Measurements from ENCODE around the gene CTBP2. TPM values are rescaled to one million over a fixed set of nuclear protein-coding genes. Genes with fewer than 3 reads are reported as not detected.

The CTBP2 gene
- total and polyA plus RNA-seq, 10 donors, result 6.7 to 74.4 (median 40.1) TPM

DNA sequence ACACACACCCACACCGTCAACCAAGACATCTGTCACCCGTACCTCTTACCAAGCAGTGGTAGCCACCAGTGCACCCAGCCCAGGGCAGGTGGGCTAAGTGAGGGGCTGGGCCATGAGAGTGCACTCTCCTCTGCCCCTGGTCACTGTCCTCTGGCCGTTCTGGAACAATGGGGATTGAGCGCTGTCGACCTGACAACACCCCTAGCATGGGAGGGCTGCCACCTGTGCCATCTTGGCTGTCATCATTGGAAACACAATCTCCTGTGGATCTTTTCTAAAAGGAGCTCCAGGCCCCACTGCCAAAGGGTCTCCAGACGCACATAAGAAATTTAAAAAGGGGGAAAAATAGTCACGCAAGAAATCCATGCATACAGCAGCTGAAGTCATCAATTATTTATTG lies 80.1 kb downstream of the CTBP2 start:
- peak; percentile 43 for DNase-seq
- H3K4me1 ChIP-seq, result peaks cover 4 to 58% (median 26%) of the 10 kb centered on the region in 6 donors
- H3K4me3 ChIP-seq, result no peak overlapping the region
- H3K9me3 ChIP-seq, result no peaks in the 10 kb centered on the region
- 87 to 98% (median 91%) methylated on average over 7 of the region's 7 CpGs for WGBS, 5 donors
- no peak overlapping the region for H3K27ac ChIP-seq
- TF ChIP-seq POLR2AphosphoS5 (IDR thresholded peaks at IDR 0.05), result no peak
- no peak for TF ChIP-seq POLR2A (IDR thresholded peaks at IDR 0.05)
- TF ChIP-seq, protein P1, sequence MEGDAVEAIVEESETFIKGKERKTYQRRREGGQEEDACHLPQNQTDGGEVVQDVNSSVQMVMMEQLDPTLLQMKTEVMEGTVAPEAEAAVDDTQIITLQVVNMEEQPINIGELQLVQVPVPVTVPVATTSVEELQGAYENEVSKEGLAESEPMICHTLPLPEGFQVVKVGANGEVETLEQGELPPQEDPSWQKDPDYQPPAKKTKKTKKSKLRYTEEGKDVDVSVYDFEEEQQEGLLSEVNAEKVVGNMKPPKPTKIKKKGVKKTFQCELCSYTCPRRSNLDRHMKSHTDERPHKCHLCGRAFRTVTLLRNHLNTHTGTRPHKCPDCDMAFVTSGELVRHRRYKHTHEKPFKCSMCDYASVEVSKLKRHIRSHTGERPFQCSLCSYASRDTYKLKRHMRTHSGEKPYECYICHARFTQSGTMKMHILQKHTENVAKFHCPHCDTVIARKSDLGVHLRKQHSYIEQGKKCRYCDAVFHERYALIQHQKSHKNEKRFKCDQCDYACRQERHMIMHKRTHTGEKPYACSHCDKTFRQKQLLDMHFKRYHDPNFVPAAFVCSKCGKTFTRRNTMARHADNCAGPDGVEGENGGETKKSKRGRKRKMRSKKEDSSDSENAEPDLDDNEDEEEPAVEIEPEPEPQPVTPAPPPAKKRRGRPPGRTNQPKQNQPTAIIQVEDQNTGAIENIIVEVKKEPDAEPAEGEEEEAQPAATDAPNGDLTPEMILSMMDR (IDR thresholded peaks at IDR 0.05 in 8 of 11, conservative IDR thresholded peaks at IDR 0.05 in 3 of 11), result no peak
- peaks cover 0 to 50% (median 0%) of the 10 kb centered on the region in 7 donors for H3K27me3 ChIP-seq (replicated peaks in 1 of 7)
- intact Hi-C loops (cut with DNase I; ENCODE audit: low total_unique reads), result no loop called here
- peaks cover 0 to 15% (median 0%) of the 10 kb centered on the region in 6 donors for H3K36me3 ChIP-seq

GRCh38 chr10:125079091-125079600 lies 81.2 kb downstream of the CTBP2 start:
- Histone ChIP-seq H3K4me1 (peaks cover 3 to 47% (median 17%) of the 10 kb centered on the region in 6 donors), H3K9me3 (no peaks in the 10 kb centered on the region), H3K4me3 (no peak overlapping the region), H3K36me3 (peaks cover 0 to 18% (median 0%) of the 10 kb centered on the region in 6 donors), H3K27me3 (replicated peaks in 1 of 7) (peaks cover 0 to 52% (median 0%) of the 10 kb centered on the region in 7 donors), H3K27ac (no peak overlapping the region)
- intact Hi-C loops (cut with DNase I; ENCODE audit: low total_unique reads), result no loop called here
- peak; percentile 49 for DNase-seq
- WGBS, 5 donors, result 93 to 96% (median 95%) methylated on average over 14 of the region's 14 CpGs
- TF ChIP-seq POLR2AphosphoS5 (IDR thresholded peaks at IDR 0.05) (no peak), POLR2A (IDR thresholded peaks at IDR 0.05) (no peak)
- TF ChIP-seq, protein P1 (IDR thresholded peaks at IDR 0.05 in 8 of 11, conservative IDR thresholded peaks at IDR 0.05 in 3 of 11), result no peak

DNA sequence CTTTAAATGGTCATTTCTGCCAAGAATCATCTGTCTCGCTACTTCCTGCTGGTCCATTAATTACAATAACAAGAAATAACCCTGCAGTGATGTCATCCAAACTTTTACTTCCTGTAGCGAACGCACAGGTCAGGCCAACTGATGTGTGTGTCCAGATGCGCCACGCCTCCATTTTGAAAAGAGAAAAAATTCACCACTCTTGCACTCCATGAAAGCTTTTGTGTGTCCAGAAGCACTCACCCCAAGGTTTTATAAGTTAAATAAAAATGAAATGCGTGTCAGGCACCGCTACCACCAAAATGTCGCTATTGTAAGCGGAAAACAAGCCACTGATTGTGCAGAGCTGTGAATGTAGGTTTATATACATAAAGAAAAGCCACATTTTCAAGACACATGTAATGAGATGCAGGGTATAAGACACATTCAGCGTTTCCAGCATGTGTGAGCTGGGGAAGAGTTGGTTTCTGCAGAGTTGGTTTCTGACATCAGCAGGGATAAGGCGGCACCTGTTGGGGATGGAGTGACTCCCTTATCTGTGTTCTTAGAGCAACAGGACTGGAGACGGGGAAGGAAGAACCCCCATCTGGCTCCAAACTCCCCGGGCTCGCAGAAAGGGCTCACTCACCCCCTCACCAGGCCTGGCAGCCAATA lies 83.3 kb downstream of the CTBP2 start:
- DNase-seq, result peak; percentile 24
- no peak overlapping the region for H3K4me3 ChIP-seq
- H3K27me3 ChIP-seq (replicated peaks in 1 of 7), result peaks cover 0 to 54% (median 0%) of the 10 kb centered on the region in 7 donors
- H3K36me3 ChIP-seq, result peaks cover 0 to 33% (median 0%) of the 10 kb centered on the region in 6 donors
- peak overlapping the region in 7 of 8 donors; percentile 14 to 71 (median 33) for H3K27ac ChIP-seq
- TF ChIP-seq POLR2AphosphoS5 (IDR thresholded peaks at IDR 0.05), result no peak
- TF ChIP-seq POLR2A (IDR thresholded peaks at IDR 0.05), result no peak
- TF ChIP-seq, protein P1 (IDR thresholded peaks at IDR 0.05 in 8 of 11, conservative IDR thresholded peaks at IDR 0.05 in 3 of 11), result no peak
- WGBS, 5 donors, result 70 to 88% (median 79%) methylated on average over 14 of the region's 14 CpGs
- peaks cover 3 to 28% (median 5%) of the 10 kb centered on the region in 6 donors for H3K4me1 ChIP-seq
- no peaks in the 10 kb centered on the region for H3K9me3 ChIP-seq
- intact Hi-C loops (cut with DNase I; ENCODE audit: low total_unique reads), result no loop called here

DNA sequence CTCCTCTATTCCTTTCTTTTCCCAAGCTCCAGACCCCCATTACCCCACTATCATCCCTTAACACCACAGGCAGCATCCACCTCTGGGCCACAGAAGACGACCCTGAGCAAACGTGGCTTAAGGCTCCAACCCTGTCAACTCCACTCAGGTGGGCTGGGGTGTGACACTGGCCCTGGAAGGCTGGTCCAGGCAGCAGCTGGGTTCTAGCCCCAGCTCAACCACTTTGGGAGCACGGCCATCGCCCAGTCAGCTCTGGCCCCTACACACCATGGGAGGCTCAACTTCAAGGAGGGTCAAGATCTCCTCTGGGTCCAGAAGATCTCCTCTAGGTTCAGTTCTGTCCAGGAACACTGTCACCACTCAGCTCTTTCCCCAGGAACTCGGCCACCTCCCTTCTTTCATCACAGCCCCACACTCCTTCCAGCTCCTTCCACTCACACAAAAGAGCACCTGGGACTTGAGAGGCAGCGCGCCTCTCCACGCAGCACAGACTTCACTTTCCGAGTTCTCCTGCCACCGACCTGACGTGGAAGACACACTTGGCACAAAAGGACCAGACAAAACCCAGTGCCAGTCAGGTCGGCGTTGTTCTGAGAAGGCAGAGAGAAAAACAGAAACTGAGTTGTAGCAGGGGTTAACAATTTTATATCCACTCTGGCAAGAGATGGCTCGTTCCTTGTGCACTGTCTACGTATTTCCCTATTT lies 84.1 kb downstream of the CTBP2 start:
- peak; percentile 46 for DNase-seq

More for the DNA sequence above, 84.1 kb downstream of the CTBP2 start:
- peaks cover 0 to 37% (median 0%) of the 10 kb centered on the region in 6 donors for H3K36me3 ChIP-seq
- no peak overlapping the region for H3K4me3 ChIP-seq
- WGBS, 5 donors, result 73 to 87% (median 84%) methylated on average over 15 of the region's 15 CpGs
- peaks cover 0 to 58% (median 0%) of the 10 kb centered on the region in 7 donors for H3K27me3 ChIP-seq (replicated peaks in 1 of 7)
- intact Hi-C loops (cut with DNase I; ENCODE audit: low total_unique reads), result no loop called here
- H3K27ac ChIP-seq, result peak overlapping the region in 7 of 8 donors; percentile 14 to 71 (median 50)
- TF ChIP-seq, protein P1 (IDR thresholded peaks at IDR 0.05 in 8 of 11, conservative IDR thresholded peaks at IDR 0.05 in 3 of 11), result no peak
- TF ChIP-seq POLR2A (IDR thresholded peaks at IDR 0.05), result no peak
- TF ChIP-seq POLR2AphosphoS5 (IDR thresholded peaks at IDR 0.05), result no peak
- H3K9me3 ChIP-seq, result no peaks in the 10 kb centered on the region
- H3K4me1 ChIP-seq, result peaks cover 0 to 21% (median 2%) of the 10 kb centered on the region in 6 donors

All from spleen (tissue), 11 donors.